Measurements from ENCODE around the gene ICAM4. TPM values are rescaled to one million over a fixed set of nuclear protein-coding genes. Genes with fewer than 3 reads are reported as not detected.
A peak's percentile ranks its signal among the peaks of the same experiment; 100 is the strongest.

ICAM4 gene
- total RNA-seq, 2 donors from 2014 or later = 0.26 TPM; not detected in 1

DNA sequence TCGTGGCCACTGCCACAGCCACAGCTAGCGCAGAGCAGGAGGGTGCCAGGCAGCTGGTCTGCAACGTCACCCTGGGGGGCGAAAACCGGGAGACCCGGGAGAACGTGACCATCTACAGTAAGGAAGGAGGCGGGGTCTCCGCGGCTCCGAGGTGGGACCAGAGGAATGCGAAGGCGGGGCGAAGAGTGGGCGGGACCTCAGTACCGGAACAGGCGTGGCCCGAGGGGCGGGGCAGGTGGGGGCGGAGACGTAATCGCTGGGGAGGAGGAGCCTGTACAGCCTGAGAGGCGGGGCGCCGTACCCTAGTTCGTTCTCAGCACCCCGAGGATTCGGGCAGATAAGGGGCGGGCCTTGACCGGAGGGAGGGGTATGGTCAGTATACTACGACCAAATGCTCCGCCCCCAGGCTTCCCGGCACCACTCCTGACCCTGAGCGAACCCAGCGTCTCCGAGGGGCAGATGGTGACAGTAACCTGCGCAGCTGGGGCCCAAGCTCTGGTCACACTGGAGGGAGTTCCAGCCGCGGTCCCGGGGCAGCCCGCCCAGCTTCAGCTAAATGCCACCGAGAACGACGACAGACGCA is 5.5 kb downstream of the ICAM4 start:
- Histone ChIP-seq H3K4me1 (peaks cover 66% of the 10 kb centered on the region), H3K9me3 (no peaks in the 10 kb centered on the region)

DNA sequence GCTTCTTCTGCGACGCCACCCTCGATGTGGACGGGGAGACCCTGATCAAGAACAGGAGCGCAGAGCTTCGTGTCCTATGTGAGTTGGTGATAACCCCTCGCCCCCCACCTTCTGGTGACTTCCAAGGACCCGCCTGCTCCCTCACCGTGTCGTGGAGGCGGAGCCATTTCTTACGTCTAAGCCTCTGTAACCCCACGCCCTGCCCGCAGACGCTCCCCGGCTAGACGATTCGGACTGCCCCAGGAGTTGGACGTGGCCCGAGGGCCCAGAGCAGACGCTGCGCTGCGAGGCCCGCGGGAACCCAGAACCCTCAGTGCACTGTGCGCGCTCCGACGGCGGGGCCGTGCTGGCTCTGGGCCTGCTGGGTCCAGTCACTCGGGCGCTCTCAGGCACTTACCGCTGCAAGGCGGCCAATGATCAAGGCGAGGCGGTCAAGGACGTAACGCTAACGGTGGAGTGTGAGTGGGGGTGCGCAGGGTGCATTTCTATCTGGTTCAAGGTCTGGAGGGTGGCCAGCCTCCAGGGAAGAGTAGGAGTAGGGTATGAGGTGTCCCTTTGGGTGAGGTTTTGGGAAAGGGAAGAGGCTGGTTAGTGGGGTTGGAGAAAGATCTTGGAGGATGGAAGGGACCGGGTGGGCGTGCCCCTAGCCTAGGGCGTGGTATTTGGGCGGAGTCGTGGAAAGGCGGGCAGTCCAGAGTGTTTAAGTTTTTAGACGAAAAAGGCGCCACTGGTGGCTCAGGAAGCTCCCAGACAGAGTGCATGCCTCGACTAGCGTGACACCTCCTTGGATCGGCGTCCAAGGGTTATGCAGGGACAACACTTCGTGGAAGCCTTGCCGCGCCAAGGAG is 6.3 kb downstream of the ICAM4 start:
- intact Hi-C loops (cut with DNase I) = no loop called here

More for the DNA sequence above, 5.5 kb downstream of the ICAM4 start:
- TF ChIP-seq POLR2A (IDR thresholded peaks at IDR 0.05) = no peak
- TF ChIP-seq, protein P1, sequence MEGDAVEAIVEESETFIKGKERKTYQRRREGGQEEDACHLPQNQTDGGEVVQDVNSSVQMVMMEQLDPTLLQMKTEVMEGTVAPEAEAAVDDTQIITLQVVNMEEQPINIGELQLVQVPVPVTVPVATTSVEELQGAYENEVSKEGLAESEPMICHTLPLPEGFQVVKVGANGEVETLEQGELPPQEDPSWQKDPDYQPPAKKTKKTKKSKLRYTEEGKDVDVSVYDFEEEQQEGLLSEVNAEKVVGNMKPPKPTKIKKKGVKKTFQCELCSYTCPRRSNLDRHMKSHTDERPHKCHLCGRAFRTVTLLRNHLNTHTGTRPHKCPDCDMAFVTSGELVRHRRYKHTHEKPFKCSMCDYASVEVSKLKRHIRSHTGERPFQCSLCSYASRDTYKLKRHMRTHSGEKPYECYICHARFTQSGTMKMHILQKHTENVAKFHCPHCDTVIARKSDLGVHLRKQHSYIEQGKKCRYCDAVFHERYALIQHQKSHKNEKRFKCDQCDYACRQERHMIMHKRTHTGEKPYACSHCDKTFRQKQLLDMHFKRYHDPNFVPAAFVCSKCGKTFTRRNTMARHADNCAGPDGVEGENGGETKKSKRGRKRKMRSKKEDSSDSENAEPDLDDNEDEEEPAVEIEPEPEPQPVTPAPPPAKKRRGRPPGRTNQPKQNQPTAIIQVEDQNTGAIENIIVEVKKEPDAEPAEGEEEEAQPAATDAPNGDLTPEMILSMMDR (IDR thresholded peaks at IDR 0.05) = no peak
- WGBS, 2 donors = 0 to 2% methylated on average over 14 to 45 of the region's 45 CpGs
- Histone ChIP-seq H3K27ac (no peak overlapping the region), H3K36me3 (replicated peaks in 1 of 2; ENCODE audit: insufficient read depth in 1 of 2, low read depth in 2 of 2) (no peaks in the 10 kb centered on the region), H3K4me3 (no peak overlapping the region), H3K27me3 (peaks cover 0 to 81% of the 10 kb centered on the region in 2 donors)
- DNase-seq = peak; percentile 70 to 82 (median 76)
- intact Hi-C loops (cut with DNase I) = no loop called here
- peak; percentile 69 for ATAC-seq

DNA sequence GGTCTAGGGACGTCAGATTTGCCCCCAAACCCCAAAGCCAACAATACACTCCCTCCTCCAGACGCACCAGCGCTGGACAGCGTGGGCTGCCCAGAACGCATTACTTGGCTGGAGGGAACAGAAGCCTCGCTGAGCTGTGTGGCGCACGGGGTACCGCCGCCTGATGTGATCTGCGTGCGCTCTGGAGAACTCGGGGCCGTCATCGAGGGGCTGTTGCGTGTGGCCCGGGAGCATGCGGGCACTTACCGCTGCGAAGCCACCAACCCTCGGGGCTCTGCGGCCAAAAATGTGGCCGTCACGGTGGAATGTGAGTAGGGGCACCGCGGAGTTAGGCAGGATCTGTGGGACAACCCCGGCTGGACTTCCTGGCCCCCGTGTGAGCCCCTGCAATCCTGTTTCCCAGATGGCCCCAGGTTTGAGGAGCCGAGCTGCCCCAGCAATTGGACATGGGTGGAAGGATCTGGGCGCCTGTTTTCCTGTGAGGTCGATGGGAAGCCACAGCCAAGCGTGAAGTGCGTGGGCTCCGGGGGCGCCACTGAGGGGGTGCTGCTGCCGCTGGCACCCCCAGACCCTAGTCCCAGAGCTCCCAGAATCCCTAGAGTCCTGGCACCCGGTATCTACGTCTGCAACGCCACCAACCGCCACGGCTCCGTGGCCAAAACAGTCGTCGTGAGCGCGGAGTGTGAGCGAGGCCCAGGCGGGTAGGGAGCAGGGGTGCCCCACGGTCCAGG is 7.0 kb downstream of the ICAM4 start:
- DNase-seq (no peak), ATAC-seq (no peak)
- Histone ChIP-seq H3K27ac (no peak overlapping the region), H3K4me3 (no peak overlapping the region), H3K9me3 (no peaks in the 10 kb centered on the region), H3K4me1 (peaks cover 57% of the 10 kb centered on the region), H3K36me3 (replicated peaks in 1 of 2; ENCODE audit: insufficient read depth in 1 of 2, low read depth in 2 of 2) (no peaks in the 10 kb centered on the region), H3K27me3 (peaks cover 0 to 75% of the 10 kb centered on the region in 2 donors)
- intact Hi-C loops (cut with DNase I) = no loop called here
- TF ChIP-seq, protein P1 (IDR thresholded peaks at IDR 0.05) = no peak
- 16% methylated on average over 49 of the region's 49 CpGs; no CpG with 5 or more reads in 1 of the 2 donors for WGBS, 2 donors

More for the DNA sequence above, 6.3 kb downstream of the ICAM4 start:
- Histone ChIP-seq H3K4me1 (peaks cover 61% of the 10 kb centered on the region), H3K27ac (no peak overlapping the region), H3K9me3 (no peaks in the 10 kb centered on the region), H3K27me3 (peaks cover 0 to 81% of the 10 kb centered on the region in 2 donors), H3K4me3 (no peak overlapping the region), H3K36me3 (replicated peaks in 1 of 2; ENCODE audit: insufficient read depth in 1 of 2, low read depth in 2 of 2) (no peaks in the 10 kb centered on the region)
- 9 to 12% methylated on average over 27 to 56 of the region's 56 CpGs for WGBS, 2 donors
- no peak for DNase-seq
- TF ChIP-seq, protein P1 (IDR thresholded peaks at IDR 0.05) = no peak
- no peak for TF ChIP-seq POLR2A (IDR thresholded peaks at IDR 0.05)
- ATAC-seq = no peak

DNA sequence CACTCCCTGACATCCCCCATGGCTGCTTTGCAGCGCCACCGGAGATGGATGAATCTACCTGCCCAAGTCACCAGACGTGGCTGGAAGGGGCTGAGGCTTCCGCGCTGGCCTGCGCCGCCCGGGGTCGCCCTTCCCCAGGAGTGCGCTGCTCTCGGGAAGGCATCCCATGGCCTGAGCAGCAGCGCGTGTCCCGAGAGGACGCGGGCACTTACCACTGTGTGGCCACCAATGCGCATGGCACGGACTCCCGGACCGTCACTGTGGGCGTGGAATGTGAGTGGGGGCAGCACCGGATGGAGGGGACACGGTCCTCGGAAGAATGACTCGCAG is 7.6 kb downstream of the ICAM4 start:
- Histone ChIP-seq H3K4me1 (peaks cover 52% of the 10 kb centered on the region), H3K4me3 (no peak overlapping the region), H3K36me3 (replicated peaks in 1 of 2; ENCODE audit: insufficient read depth in 1 of 2, low read depth in 2 of 2) (no peaks in the 10 kb centered on the region), H3K27ac (no peak overlapping the region), H3K9me3 (no peaks in the 10 kb centered on the region), H3K27me3 (peaks cover 0 to 70% of the 10 kb centered on the region in 2 donors)
- DNase-seq (no peak), ATAC-seq (no peak)
- WGBS, 2 donors = 0 to 14% methylated on average over 10 to 24 of the region's 25 CpGs
- intact Hi-C loops (cut with DNase I) = no loop called here
- no peak for TF ChIP-seq POLR2A (IDR thresholded peaks at IDR 0.05)
- TF ChIP-seq, protein P1 (IDR thresholded peaks at IDR 0.05) = no peak
